HEK293 (cell line): Measurements from ENCODE around the gene ANP32A.
A peak's percentile ranks its signal among the peaks of the same experiment; 100 is the strongest.

Experiments
- CTCF ChIA-PET: fragments of 350-600 bp; formaldehyde crosslinking; extraction: SDS; loops from one replicate; lab custom pipeline; 2021; ENCODE audit warnings: antibody characterized with exemption; lab: Yijun Ruan, JAX
- POLR2A ChIA-PET: fragments of 300-600 bp; formaldehyde crosslinking; extraction: SDS; loops from one replicate; lab custom pipeline; 2020; ENCODE audit warnings: antibody characterized with exemption, inconsistent platforms; lab: Yijun Ruan, JAX
- H3K27ac ChIP-seq: fragments of 200-500 bp; sonication (Bioruptor generic); 2 replicates; pipeline ENCODE4 v1.5.1; 2014; ENCODE audit warnings: low read depth, low read length, control low read depth, inconsistent platforms; ENCODE audit errors: extremely low read depth
- H3K36me3 ChIP-seq, 2 experiments: fragments of 200-500 bp in 1 of 2; sonication (Bioruptor generic) in 1 of 2; 1 replicate in 1 of 2; 2 replicates in 1 of 2; pipeline ENCODE4 v1.5.1; 2014 to 2017; ENCODE audit warnings: inconsistent platforms in 2 of 2, low read length in 2 of 2; ENCODE audit not compliant: control insufficient read depth in 2 of 2, insufficient read depth in 1 of 2
- H3K4me1 ChIP-seq: fragments of 200-500 bp; sonication (Bioruptor generic); 2 replicates; pipeline ENCODE4 v1.5.1; 2014; ENCODE audit warnings: mild to moderate bottlenecking, low read length, inconsistent platforms; ENCODE audit not compliant: control insufficient read depth, insufficient read depth
- H3K4me3 ChIP-seq: 2 replicates; pipeline ENCODE4 v1.5.1; 2011; ENCODE audit warnings: low read depth, mild to moderate bottlenecking, control low read depth, low read length, moderate library complexity
- H3K9me3 ChIP-seq: fragments of 200-500 bp; sonication (Bioruptor generic); 2 replicates; pipeline ENCODE4 v1.5.1; 2014; ENCODE audit warnings: low read depth, low read length, inconsistent platforms; ENCODE audit not compliant: control insufficient read depth, insufficient read depth
- IKZF3 ChIP-seq: fragments of 450-650 bp; IDR thresholded peaks from 2 replicates; pipeline ENCODE4 v1.5.0; 2018; ENCODE audit warnings: missing biosample characterization, mild to moderate bottlenecking, missing genetic modification characterization, moderate library complexity
- KLF1 ChIP-seq: fragments of 450-650 bp; formaldehyde crosslinking; IDR thresholded peaks from 2 replicates; pipeline ENCODE4 v1.5.1; 2016; ENCODE audit warnings: missing biosample characterization, missing genetic modification characterization
- MZF1 ChIP-seq: fragments of 450-650 bp; formaldehyde crosslinking; IDR thresholded peaks from 2 replicates; pipeline ENCODE4 v1.5.1; 2017; ENCODE audit warnings: missing biosample characterization, missing genetic modification characterization, borderline replicate concordance
- OVOL3 ChIP-seq: fragments of 450-650 bp; formaldehyde crosslinking; IDR thresholded peaks from 2 replicates; pipeline ENCODE4 v1.5.1; 2016; ENCODE audit warnings: missing biosample characterization, missing genetic modification characterization
- SP3 ChIP-seq: fragments of 450-650 bp; formaldehyde crosslinking; IDR thresholded peaks from 2 replicates; pipeline ENCODE4 v1.5.1; 2016; ENCODE audit warnings: missing biosample characterization, missing genetic modification characterization
- ZBTB48 ChIP-seq: fragments of 450-650 bp; formaldehyde crosslinking; IDR thresholded peaks from 2 replicates; pipeline ENCODE4 v1.5.1; 2016; ENCODE audit warnings: missing biosample characterization, missing genetic modification characterization
- ZBTB7A ChIP-seq: fragments of 450-650 bp; formaldehyde crosslinking; IDR thresholded peaks from 2 replicates; pipeline ENCODE4 v1.5.1; 2016; ENCODE audit warnings: low read depth, missing biosample characterization, missing genetic modification characterization
- ZFP41 ChIP-seq: fragments of 450-650 bp; formaldehyde crosslinking; IDR thresholded peaks from 2 replicates; pipeline ENCODE4 v1.5.1; 2016; ENCODE audit warnings: missing biosample characterization, missing genetic modification characterization, borderline replicate concordance
- ZIC2 ChIP-seq: fragments of 450-650 bp; formaldehyde crosslinking; IDR thresholded peaks from 2 replicates; pipeline ENCODE4 v1.5.1; 2016; ENCODE audit warnings: missing biosample characterization, missing genetic modification characterization
- ZNF175 ChIP-seq: fragments of 450-650 bp; formaldehyde crosslinking; IDR thresholded peaks from 2 replicates; pipeline ENCODE4 v1.5.1; 2016; ENCODE audit warnings: missing biosample characterization, missing genetic modification characterization
- ZNF23 ChIP-seq: fragments of 450-650 bp; formaldehyde crosslinking; IDR thresholded peaks from 2 replicates; pipeline ENCODE4 v1.5.1; 2016; ENCODE audit warnings: missing biosample characterization, missing genetic modification characterization, borderline replicate concordance
- ZNF426 ChIP-seq: fragments of 450-650 bp; formaldehyde crosslinking; IDR thresholded peaks from 2 replicates; pipeline ENCODE4 v1.5.1; 2017; ENCODE audit warnings: missing biosample characterization, missing genetic modification characterization, mild to moderate bottlenecking, inconsistent platforms, moderate library complexity
- ZNF501 ChIP-seq: fragments of 450-650 bp; formaldehyde crosslinking; IDR thresholded peaks from 2 replicates; pipeline ENCODE4 v1.5.1; 2016; ENCODE audit warnings: missing biosample characterization, missing genetic modification characterization
- ZNF600 ChIP-seq: fragments of 450-650 bp; formaldehyde crosslinking; IDR thresholded peaks from 2 replicates; pipeline ENCODE4 v1.5.1; 2016; ENCODE audit warnings: missing biosample characterization, missing genetic modification characterization
- ZNF664 ChIP-seq: fragments of 450-650 bp; formaldehyde crosslinking; IDR thresholded peaks from 2 replicates; pipeline ENCODE4 v1.5.1; 2016; ENCODE audit warnings: missing biosample characterization, missing genetic modification characterization
- TF ChIP-seq, protein P1 (sequence below): fragments of 450-650 bp; formaldehyde crosslinking; conservative IDR thresholded peaks from 2 replicates; pipeline ENCODE4 v1.5.1; 2016; ENCODE audit warnings: low read depth, missing biosample characterization, missing genetic modification characterization
- TF ChIP-seq, protein P2 (sequence below): fragments of 450-650 bp; formaldehyde crosslinking; IDR thresholded peaks from 2 replicates; pipeline ENCODE4 v1.5.1; 2016; ENCODE audit warnings: missing biosample characterization, missing genetic modification characterization
- TF ChIP-seq, protein P3 (sequence below): fragments of 450-650 bp; formaldehyde crosslinking; IDR thresholded peaks from 2 replicates; pipeline ENCODE4 v1.5.1; 2016; ENCODE audit warnings: missing biosample characterization, missing genetic modification characterization

Gene ANP32A

DNA sequence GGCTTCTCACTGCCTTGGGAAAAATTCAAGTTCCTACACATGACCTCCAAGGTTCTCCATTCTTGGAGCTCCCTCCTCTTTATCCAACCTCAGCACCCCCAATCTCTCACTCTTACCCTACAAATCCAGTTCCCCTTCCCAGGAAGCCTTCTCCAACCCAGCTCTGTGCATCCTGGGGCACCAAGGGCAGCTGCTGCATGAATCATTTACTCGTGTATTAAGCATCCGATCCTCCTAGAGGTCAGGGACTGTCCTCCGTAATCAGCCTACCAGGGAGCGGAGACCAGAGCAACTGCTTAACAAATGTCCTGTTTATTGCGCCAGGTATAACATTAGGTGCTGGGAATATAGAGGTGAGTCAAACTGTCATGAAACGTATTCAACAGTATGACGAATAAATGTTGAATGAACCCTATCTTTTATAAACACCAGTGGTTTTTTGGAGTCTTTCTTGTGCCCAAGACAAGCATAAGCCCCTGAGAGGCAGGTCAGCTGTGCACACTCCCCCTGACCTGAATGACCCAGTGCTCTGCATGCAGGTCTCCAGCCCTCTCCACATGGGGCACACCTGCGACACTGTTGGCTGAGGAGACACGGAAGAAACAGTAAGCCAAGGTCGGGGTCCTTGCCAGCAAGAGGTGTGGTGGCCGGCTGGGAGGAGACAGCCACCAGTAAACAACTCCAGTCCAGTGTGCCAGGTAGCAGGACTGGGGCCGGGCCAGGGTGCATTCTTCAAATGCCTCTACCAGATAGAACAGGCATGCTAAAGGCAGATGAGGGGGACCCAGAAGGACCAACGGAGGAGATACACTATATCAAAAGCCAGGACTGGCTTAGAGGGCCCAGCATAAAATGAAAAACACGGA is 27.6 kb downstream of the ANP32A start:
- CTCF ChIA-PET, result interaction anchor here (0.6 to 1.0 kb wide), 3 partner anchors 23 to 475 kb away, joined by 3 read pairs; no protein-coding TSS in a partner anchor
- no peak overlapping the region for H3K4me3 ChIP-seq
- H3K9me3 ChIP-seq, result no peaks in the 10 kb centered on the region
- H3K27ac ChIP-seq, result no peak overlapping the region
- H3K36me3 ChIP-seq, result no peaks in the 10 kb centered on the region; a peak in 1 of 3 replicates
- H3K4me1 ChIP-seq, result peaks cover 11% of the 10 kb centered on the region
- POLR2A ChIA-PET, result no interaction called here
- no peak for TF ChIP-seq ZNF175 (tag by site-specific recombination)
- TF ChIP-seq ZNF501 (tag by site-specific recombination), result no peak
- TF ChIP-seq ZBTB48, result 0 out of 2 replicates have a peak, but pooled peaks have one; percentile 21

DNA sequence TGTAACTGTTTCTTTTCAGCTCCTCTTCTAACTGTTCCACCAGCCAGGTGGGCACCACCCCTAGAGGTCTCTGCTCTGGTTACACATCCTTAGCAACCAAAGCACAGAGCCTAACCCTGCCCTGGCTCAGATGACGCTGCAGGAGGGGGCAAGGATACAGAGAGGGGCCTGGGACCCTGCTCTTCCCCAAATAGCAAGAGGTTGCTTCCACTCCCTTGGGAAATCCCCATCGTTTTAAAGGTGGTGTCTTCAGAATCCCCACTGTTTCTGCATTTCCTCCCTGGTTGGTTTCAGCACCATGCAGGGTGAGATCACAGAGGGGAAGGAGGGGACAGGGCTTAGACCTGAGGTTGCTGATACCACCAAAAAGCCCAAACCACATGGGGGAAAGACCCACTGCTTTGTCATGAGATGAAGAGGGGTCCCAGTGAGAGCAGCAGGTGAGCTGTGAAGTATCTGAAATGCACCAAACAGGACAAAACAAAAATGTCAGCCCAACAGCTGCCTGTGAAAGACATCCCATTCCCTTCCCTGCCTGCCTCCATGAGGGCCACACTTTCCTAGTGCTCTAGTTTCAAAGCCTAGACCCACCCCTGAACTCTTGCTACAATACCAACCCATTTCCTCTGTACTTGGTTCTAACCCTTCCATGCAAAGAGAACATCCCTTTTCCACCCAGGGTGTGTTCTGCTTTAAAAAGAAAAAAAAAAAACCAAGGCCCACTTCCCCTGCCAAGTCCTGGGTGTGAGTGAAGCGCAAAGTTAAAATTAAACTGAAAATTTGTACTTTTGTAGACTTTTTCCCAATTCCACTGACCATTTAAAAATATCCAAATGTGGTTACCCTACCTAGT is 29.0 kb downstream of the ANP32A start:
- POLR2A ChIA-PET, result interaction anchor here (0.7 kb wide), 1 partner anchor 1471 kb away, joined by 3 read pairs; no protein-coding TSS in a partner anchor
- H3K36me3 ChIP-seq, result peaks cover 0 to 11% of the 10 kb centered on the region in 2 experiments; a peak in 2 of 3 replicates

DNA sequence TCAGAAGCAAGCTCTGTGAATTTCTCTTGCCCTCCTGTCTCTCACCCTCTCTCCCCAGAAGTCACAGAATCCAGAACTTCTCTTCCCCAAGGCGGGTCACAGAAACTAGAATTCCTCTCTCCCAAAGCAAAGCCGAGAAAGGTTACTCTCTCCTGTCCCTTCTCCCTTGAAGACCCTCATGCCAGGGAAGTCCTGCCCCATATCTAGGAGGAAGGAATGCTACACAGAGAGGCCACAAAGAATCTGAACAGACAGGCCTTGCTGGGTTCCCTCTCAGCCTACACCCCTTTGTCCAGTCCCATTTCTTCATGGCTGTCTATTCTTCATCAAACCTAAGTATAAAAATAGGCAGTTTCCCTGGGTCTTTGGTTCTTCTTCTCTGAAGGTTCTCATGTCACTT is 29.8 kb downstream of the ANP32A start:
- Histone ChIP-seq H3K4me3 (no peak overlapping the region), H3K27ac (no peak overlapping the region), H3K9me3 (no peaks in the 10 kb centered on the region), H3K4me1 (peaks cover 8% of the 10 kb centered on the region), H3K36me3 (peaks cover 5 to 16% of the 10 kb centered on the region in 2 experiments; a peak in 2 of 3 replicates)
- ChIA-PET CTCF (no interaction called here), POLR2A (no interaction called here)
- TF ChIP-seq IKZF3 (tag by site-specific recombination) (no peak), ZNF426 (no peak), SP3 (tag by site-specific recombination) (no peak), ZNF664 (tag by site-specific recombination) (no peak), OVOL3 (tag by site-specific recombination) (no peak), ZBTB7A (no peak), ZFP41 (tag by site-specific recombination) (no peak), ZNF23 (no peak)
- TF ChIP-seq, protein P1, sequence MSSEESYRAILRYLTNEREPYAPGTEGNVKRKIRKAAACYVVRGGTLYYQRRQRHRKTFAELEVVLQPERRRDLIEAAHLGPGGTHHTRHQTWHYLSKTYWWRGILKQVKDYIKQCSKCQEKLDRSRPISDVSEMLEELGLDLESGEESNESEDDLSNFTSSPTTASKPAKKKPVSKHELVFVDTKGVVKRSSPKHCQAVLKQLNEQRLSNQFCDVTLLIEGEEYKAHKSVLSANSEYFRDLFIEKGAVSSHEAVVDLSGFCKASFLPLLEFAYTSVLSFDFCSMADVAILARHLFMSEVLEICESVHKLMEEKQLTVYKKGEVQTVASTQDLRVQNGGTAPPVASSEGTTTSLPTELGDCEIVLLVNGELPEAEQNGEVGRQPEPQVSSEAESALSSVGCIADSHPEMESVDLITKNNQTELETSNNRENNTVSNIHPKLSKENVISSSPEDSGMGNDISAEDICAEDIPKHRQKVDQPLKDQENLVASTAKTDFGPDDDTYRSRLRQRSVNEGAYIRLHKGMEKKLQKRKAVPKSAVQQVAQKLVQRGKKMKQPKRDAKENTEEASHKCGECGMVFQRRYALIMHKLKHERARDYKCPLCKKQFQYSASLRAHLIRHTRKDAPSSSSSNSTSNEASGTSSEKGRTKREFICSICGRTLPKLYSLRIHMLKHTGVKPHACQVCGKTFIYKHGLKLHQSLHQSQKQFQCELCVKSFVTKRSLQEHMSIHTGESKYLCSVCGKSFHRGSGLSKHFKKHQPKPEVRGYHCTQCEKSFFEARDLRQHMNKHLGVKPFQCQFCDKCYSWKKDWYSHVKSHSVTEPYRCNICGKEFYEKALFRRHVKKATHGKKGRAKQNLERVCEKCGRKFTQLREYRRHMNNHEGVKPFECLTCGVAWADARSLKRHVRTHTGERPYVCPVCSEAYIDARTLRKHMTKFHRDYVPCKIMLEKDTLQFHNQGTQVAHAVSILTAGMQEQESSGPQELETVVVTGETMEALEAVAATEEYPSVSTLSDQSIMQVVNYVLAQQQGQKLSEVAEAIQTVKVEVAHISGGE (tag by site-specific recombination), result no peak
- TF ChIP-seq, protein P2, sequence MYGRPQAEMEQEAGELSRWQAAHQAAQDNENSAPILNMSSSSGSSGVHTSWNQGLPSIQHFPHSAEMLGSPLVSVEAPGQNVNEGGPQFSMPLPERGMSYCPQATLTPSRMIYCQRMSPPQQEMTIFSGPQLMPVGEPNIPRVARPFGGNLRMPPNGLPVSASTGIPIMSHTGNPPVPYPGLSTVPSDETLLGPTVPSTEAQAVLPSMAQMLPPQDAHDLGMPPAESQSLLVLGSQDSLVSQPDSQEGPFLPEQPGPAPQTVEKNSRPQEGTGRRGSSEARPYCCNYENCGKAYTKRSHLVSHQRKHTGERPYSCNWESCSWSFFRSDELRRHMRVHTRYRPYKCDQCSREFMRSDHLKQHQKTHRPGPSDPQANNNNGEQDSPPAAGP (tag by site-specific recombination), result no peak

More for the DNA sequence above, 29.0 kb downstream of the ANP32A start:
- Histone ChIP-seq H3K4me3 (no peak overlapping the region), H3K27ac (no peak overlapping the region), H3K4me1 (peaks cover 8% of the 10 kb centered on the region), H3K9me3 (no peaks in the 10 kb centered on the region)
- CTCF ChIA-PET, result interaction anchor here (0.6 to 0.7 kb wide), 2 partner anchors 12 to 84 kb away, joined by 3 read pairs; no protein-coding TSS in a partner anchor
- TF ChIP-seq, protein P2 (tag by site-specific recombination), result peak; percentile 29; the same call in 1 of the 2 replicates
- TF ChIP-seq ZIC2 (tag by site-specific recombination) (peak; percentile 94), MZF1 (tag by site-specific recombination) (peak; percentile 61; the same call in 1 of the 2 replicates), KLF1 (tag by site-specific recombination) (peak; percentile 48; the same call in 1 of the 2 replicates), ZNF600 (no peak)
- TF ChIP-seq, protein P3, sequence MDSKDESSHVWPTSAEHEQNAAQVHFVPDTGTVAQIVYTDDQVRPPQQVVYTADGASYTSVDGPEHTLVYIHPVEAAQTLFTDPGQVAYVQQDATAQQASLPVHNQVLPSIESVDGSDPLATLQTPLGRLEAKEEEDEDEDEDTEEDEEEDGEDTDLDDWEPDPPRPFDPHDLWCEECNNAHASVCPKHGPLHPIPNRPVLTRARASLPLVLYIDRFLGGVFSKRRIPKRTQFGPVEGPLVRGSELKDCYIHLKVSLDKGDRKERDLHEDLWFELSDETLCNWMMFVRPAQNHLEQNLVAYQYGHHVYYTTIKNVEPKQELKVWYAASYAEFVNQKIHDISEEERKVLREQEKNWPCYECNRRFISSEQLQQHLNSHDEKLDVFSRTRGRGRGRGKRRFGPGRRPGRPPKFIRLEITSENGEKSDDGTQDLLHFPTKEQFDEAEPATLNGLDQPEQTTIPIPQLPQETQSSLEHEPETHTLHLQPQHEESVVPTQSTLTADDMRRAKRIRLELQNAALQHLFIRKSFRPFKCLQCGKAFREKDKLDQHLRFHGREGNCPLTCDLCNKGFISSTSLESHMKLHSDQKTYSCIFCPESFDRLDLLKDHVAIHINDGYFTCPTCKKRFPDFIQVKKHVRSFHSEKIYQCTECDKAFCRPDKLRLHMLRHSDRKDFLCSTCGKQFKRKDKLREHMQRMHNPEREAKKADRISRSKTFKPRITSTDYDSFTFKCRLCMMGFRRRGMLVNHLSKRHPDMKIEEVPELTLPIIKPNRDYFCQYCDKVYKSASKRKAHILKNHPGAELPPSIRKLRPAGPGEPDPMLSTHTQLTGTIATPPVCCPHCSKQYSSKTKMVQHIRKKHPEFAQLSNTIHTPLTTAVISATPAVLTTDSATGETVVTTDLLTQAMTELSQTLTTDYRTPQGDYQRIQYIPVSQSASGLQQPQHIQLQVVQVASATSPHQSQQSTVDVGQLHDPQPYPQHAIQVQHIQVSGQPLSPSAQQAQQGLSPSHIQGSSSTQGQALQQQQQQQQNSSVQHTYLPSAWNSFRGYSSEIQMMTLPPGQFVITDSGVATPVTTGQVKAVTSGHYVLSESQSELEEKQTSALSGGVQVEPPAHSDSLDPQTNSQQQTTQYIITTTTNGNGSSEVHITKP (tag by site-specific recombination), result 0 out of 2 replicates have a peak, but pooled peaks have one; percentile 31
- TF ChIP-seq, all 188 proteins: peak for 5
